ENCODE results near the gene IBA57. TPM values are rescaled to one million over a fixed set of nuclear protein-coding genes. Genes with fewer than 3 reads are reported as not detected.

The IBA57 gene
- polyA plus RNA-seq, 4 donors: 2.0 to 8.6 (median 6.0) TPM

DNA sequence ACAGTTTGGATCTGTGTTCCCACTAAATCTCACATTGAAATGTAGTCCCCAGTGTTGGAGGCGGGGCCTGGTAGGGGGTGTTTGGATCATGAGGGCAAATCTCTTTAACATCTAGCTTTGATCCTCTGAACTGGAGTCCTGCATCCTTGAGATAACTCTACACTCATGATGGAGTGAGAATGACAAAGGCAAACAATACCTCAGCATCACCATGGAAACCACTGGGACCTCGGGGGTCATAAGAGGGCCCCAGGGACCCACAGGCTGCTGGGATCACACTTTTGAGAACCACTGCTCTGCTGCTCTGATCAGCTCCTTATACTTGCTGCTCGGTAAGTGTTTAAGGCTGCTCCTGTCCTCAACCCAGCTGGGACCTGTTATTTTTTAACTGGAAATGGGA lies 28.8 kb downstream of the IBA57 start:
- Histone ChIP-seq H3K9me3 (ENCODE audit: control insufficient read depth in 2 of 2, insufficient read depth in 1 of 2, low read depth in 1 of 2, low read length in 1 of 2) (peaks cover 0 to 8% of the 10 kb centered on the region in 2 donors), H3K36me3 (ENCODE audit: control insufficient read depth in 3 of 3, insufficient read depth in 2 of 3, low read depth in 1 of 3, low read length in 3 of 3) (no peaks in the 10 kb centered on the region), H3K27me3 (ENCODE audit: control insufficient read depth in 3 of 3, insufficient read depth in 3 of 3, low read length in 3 of 3) (no peaks in the 10 kb centered on the region), H3K4me3 (ENCODE audit: low read depth in 1 of 3, low read length in 3 of 3) (no peak overlapping the region), H3K4me1 (ENCODE audit: control insufficient read depth in 3 of 3, insufficient read depth in 2 of 3, low read depth in 1 of 3, low read length in 2 of 3) (no peaks in the 10 kb centered on the region), H3K27ac (ENCODE audit: low read depth in 1 of 3, low read length in 2 of 3) (no peak overlapping the region)
- FAIRE-seq (no peak), DNase-seq (no peak)
- 77 to 87% (median 83%) methylated on average over 3 of the region's 3 CpGs for WGBS, 3 donors

DNA sequence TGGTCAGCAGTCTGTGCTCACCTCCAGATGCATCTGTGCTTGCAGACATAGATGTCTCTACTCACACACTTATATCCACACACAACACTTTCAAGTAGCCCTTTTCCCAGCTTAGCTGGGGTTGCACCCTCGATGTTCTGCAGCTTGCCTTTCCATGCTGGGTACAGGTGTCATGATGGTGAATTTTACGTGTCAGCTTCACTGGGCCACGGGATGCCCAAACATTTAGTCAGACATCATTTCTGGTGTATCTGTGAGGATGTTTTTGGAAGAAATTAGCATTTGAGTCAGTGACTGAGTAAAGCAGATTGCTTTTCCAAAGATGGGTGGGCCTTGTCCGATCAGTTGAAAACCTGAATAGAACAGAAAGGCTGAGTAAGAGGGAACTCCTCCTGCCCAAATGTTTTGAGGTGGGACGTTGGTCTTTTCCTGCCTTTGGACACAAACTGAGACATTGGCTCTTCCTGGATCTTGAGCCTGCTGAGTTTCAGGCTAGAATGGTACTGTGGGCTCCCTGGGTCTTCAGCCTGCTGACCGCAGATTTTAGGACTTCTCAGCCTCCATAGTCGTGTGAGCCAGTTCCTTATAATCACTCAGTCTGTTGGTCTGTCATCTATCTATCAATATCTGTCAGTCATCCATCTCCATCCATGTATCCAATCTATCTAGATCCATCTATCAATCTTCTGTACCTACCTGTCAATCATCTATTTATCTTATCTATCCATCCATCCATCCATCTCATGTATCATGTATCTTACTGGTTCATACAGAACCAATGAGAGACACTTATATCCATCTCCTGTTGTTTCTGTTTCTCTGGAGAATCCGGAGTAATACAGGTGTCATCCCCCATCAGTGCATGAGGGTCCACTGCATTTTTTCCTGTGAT lies 29.6 kb downstream of the IBA57 start:
- Histone ChIP-seq H3K27me3 (ENCODE audit: control insufficient read depth in 3 of 3, insufficient read depth in 3 of 3, low read length in 3 of 3) (no peaks in the 10 kb centered on the region), H3K27ac (ENCODE audit: low read depth in 1 of 3, low read length in 2 of 3) (no peak overlapping the region), H3K4me3 (ENCODE audit: low read depth in 1 of 3, low read length in 3 of 3) (no peak overlapping the region), H3K36me3 (ENCODE audit: control insufficient read depth in 3 of 3, insufficient read depth in 2 of 3, low read depth in 1 of 3, low read length in 3 of 3) (no peaks in the 10 kb centered on the region), H3K4me1 (ENCODE audit: control insufficient read depth in 3 of 3, insufficient read depth in 2 of 3, low read depth in 1 of 3, low read length in 2 of 3) (no peaks in the 10 kb centered on the region), H3K9me3 (ENCODE audit: control insufficient read depth in 2 of 2, insufficient read depth in 1 of 2, low read depth in 1 of 2, low read length in 1 of 2) (peaks cover 0 to 8% of the 10 kb centered on the region in 2 donors)
- no peak for DNase-seq
- WGBS, 3 donors: 85 to 95% (median 91%) methylated on average over 8 of the region's 8 CpGs
- FAIRE-seq: no peak

DNA sequence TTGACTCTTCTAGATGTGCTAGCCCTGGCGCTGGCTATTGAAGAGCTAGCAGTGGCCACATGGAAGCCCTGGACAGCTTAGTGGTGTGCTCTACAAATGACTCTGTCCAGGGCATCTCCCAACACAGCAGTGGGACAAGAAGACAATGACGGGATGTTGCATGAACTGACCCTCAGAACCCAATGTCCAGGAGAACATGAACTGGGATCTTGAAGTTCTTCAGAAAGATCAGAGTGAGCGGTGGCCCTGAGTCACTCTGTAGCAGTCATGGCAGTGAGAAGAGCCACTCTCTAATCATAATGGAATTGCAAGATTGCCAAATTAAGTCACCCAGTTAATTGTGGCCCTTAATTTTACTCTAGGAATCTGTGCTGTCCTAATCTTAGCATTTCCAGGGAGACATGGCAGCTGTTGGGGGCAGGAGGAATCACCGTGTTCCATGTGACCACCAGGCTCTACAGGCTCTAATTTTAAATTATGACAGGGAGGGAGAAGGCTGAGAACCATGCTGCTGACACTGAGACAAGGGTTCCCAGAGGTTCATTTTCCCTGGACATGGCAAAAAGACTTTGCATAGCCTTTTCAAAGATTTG lies 32.0 kb downstream of the IBA57 start:
- no peak for FAIRE-seq
- no peaks in the 10 kb centered on the region for H3K4me1 ChIP-seq (ENCODE audit: control insufficient read depth in 3 of 3, insufficient read depth in 2 of 3, low read depth in 1 of 3, low read length in 2 of 3)
- WGBS, 3 donors: 91 to 96% (median 94%) methylated on average over 4 of the region's 4 CpGs
- H3K36me3 ChIP-seq (ENCODE audit: control insufficient read depth in 3 of 3, insufficient read depth in 2 of 3, low read depth in 1 of 3, low read length in 3 of 3): no peaks in the 10 kb centered on the region
- no peak for DNase-seq
- H3K9me3 ChIP-seq (ENCODE audit: control insufficient read depth in 2 of 2, insufficient read depth in 1 of 2, low read depth in 1 of 2, low read length in 1 of 2): peaks cover 0 to 8% of the 10 kb centered on the region in 2 donors
- no peaks in the 10 kb centered on the region for H3K27me3 ChIP-seq (ENCODE audit: control insufficient read depth in 3 of 3, insufficient read depth in 3 of 3, low read length in 3 of 3)
- no peak overlapping the region for H3K27ac ChIP-seq (ENCODE audit: low read depth in 1 of 3, low read length in 2 of 3)
- no peak overlapping the region for H3K4me3 ChIP-seq (ENCODE audit: low read depth in 1 of 3, low read length in 3 of 3)

GRCh38 chr1:228198977-228199590 lies 33.5 kb downstream of the IBA57 start:
- Histone ChIP-seq H3K27ac (ENCODE audit: low read depth in 1 of 3, low read length in 2 of 3) (no peak overlapping the region), H3K4me1 (ENCODE audit: control insufficient read depth in 3 of 3, insufficient read depth in 2 of 3, low read depth in 1 of 3, low read length in 2 of 3) (no peaks in the 10 kb centered on the region), H3K4me3 (ENCODE audit: low read depth in 1 of 3, low read length in 3 of 3) (no peak overlapping the region), H3K27me3 (ENCODE audit: control insufficient read depth in 3 of 3, insufficient read depth in 3 of 3, low read length in 3 of 3) (no peaks in the 10 kb centered on the region), H3K9me3 (ENCODE audit: control insufficient read depth in 2 of 2, insufficient read depth in 1 of 2, low read depth in 1 of 2, low read length in 1 of 2) (peaks cover 0 to 8% of the 10 kb centered on the region in 2 donors), H3K36me3 (ENCODE audit: control insufficient read depth in 3 of 3, insufficient read depth in 2 of 3, low read depth in 1 of 3, low read length in 3 of 3) (no peaks in the 10 kb centered on the region)
- FAIRE-seq (no peak), DNase-seq (no peak)
- 66 to 75% (median 71%) methylated on average over 2 of the region's 2 CpGs for WGBS, 3 donors

- no peak overlapping the region for H3K27ac ChIP-seq (ENCODE audit: low read depth in 1 of 3, low read length in 2 of 3)
- H3K27me3 ChIP-seq (ENCODE audit: control insufficient read depth in 3 of 3, insufficient read depth in 3 of 3, low read length in 3 of 3): peaks cover 0 to 18% (median 2%) of the 10 kb centered on the region in 3 donors
- DNase-seq: no peak
- H3K36me3 ChIP-seq (ENCODE audit: control insufficient read depth in 3 of 3, insufficient read depth in 2 of 3, low read depth in 1 of 3, low read length in 3 of 3): no peaks in the 10 kb centered on the region
- no peaks in the 10 kb centered on the region for H3K9me3 ChIP-seq (ENCODE audit: control insufficient read depth in 2 of 2, insufficient read depth in 1 of 2, low read depth in 1 of 2, low read length in 1 of 2)
- H3K4me1 ChIP-seq (ENCODE audit: control insufficient read depth in 3 of 3, insufficient read depth in 2 of 3, low read depth in 1 of 3, low read length in 2 of 3): peaks cover 0 to 8% (median 0%) of the 10 kb centered on the region in 3 donors
- 43 to 54% (median 53%) methylated on average over 8 of the region's 8 CpGs for WGBS, 3 donors
- FAIRE-seq: no peak
- no peak overlapping the region for H3K4me3 ChIP-seq (ENCODE audit: low read depth in 1 of 3, low read length in 3 of 3)
Measured at GRCh38 chr1:228204958-228205357, 39.4 kb downstream of the IBA57 start.

DNA sequence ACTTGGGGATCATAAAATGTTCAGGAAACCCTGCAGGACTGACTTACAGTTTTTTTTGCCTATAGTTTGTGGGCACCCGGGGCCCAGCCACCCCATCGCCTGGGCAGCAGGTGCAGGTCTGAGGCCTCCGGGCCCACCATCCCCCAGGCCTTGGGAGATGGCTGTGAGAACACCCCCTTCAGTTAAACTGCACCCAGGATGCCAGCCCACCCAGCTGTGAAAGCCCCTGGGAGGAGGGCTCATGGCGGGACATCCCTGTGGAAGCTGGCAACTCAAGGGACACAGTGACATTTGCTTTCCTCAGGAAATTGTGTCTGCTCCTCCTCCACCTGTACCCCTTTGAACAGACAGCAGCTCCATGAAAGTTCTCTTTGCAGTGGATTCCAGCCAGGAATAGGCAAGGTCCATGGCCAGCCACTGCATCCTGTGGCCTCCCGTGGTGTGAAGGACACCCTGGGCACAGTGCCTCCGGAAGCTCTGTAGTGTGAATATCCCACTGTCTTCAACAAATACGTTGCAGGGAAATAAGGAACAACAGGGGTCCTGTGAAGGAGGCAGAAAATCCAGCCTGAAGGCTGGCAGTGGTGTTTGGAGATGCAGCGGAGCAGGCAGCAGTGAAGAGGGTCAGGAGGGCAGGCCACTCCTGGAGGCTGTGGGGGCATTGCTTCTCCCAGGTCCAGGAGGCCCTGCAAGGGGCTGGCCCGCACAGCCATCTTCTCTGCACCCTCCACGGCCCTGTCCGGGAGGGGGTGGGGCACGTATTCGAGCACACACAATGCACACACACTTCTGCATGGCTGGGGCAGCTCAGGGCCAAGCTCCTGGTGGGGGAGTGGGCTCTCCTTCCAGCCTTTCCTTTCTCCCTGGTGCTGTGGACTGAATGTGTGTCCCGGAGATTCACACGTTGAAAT lies 40.2 kb downstream of the IBA57 start:
- FAIRE-seq: no peak
- peaks cover 0 to 18% (median 2%) of the 10 kb centered on the region in 3 donors for H3K27me3 ChIP-seq (ENCODE audit: control insufficient read depth in 3 of 3, insufficient read depth in 3 of 3, low read length in 3 of 3)
- H3K4me1 ChIP-seq (ENCODE audit: control insufficient read depth in 3 of 3, insufficient read depth in 2 of 3, low read depth in 1 of 3, low read length in 2 of 3): peaks cover 0 to 8% (median 0%) of the 10 kb centered on the region in 3 donors
- no peaks in the 10 kb centered on the region for H3K9me3 ChIP-seq (ENCODE audit: control insufficient read depth in 2 of 2, insufficient read depth in 1 of 2, low read depth in 1 of 2, low read length in 1 of 2)
- H3K27ac ChIP-seq (ENCODE audit: low read depth in 1 of 3, low read length in 2 of 3): no peak overlapping the region
- DNase-seq: no peak
- 38 to 45% (median 38%) methylated on average over 14 to 15 of the region's 15 CpGs for WGBS, 3 donors
- H3K36me3 ChIP-seq (ENCODE audit: control insufficient read depth in 3 of 3, insufficient read depth in 2 of 3, low read depth in 1 of 3, low read length in 3 of 3): no peaks in the 10 kb centered on the region
- no peak overlapping the region for H3K4me3 ChIP-seq (ENCODE audit: low read depth in 1 of 3, low read length in 3 of 3)

DNA sequence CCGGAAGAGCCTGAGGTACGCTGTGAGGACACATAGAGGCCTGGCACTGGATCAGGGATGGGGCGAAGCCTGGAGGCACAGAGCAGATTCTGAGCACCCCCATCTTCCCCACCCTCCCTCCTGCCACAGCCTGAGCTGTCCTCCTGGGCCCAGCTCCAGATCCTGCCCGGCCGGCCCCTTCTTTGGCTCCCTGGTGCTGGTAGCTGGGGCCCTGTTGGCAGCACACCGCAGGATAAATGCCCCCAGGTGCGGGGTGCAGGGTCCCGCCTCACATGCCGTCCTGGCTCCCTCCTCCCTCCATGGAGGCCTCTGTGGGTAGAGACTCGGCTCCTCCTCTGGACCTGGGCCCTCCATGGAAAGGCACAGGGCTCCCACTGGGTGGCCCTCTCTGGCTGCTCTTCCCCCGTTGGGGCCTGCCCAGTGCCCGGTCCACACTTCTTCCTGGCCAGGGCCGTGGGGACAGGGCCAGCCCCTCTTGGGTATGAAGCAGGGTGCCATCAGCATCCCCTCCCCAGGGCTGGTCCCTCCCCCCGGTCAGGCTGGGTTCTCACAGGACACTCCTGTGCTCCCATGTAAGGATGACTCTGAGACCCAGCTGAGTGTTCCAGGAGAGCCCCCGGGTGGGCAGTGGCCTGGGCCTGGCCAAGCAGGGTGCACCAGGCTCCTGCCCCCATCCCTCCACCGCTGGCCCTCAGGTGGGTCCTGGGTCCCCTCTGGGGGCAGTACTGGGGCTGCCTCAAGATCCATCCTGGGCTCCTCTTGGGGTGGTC lies 41.2 kb downstream of the IBA57 start:
- no peak for DNase-seq
- 45 to 64% (median 55%) methylated on average over 13 to 16 of the region's 16 CpGs for WGBS, 3 donors
- Histone ChIP-seq H3K27ac (ENCODE audit: low read depth in 1 of 3, low read length in 2 of 3) (no peak overlapping the region), H3K9me3 (ENCODE audit: control insufficient read depth in 2 of 2, insufficient read depth in 1 of 2, low read depth in 1 of 2, low read length in 1 of 2) (no peaks in the 10 kb centered on the region), H3K36me3 (ENCODE audit: control insufficient read depth in 3 of 3, insufficient read depth in 2 of 3, low read depth in 1 of 3, low read length in 3 of 3) (peaks cover 0 to 4% (median 0%) of the 10 kb centered on the region in 3 donors), H3K4me1 (ENCODE audit: control insufficient read depth in 3 of 3, insufficient read depth in 2 of 3, low read depth in 1 of 3, low read length in 2 of 3) (peaks cover 0 to 8% (median 0%) of the 10 kb centered on the region in 3 donors), H3K27me3 (ENCODE audit: control insufficient read depth in 3 of 3, insufficient read depth in 3 of 3, low read length in 3 of 3) (peaks cover 0 to 18% (median 2%) of the 10 kb centered on the region in 3 donors), H3K4me3 (ENCODE audit: low read depth in 1 of 3, low read length in 3 of 3) (no peak overlapping the region)
- no peak for FAIRE-seq

Measured in small intestine (tissue), 7 donors.